H1 (cell line): ENCODE measurements around the gene NHP2. TPM values are rescaled to one million over a fixed set of nuclear protein-coding genes. Genes with fewer than 3 reads are reported as not detected.

ENCODE experiments used
- ATF3 ChIP-seq: IDR thresholded peaks from 2 replicates; pipeline ENCODE4 v1.6.1; 2011; ENCODE audit warnings: low read depth, mild to moderate bottlenecking, low read length; ENCODE audit not compliant: insufficient read depth
- BRCA1 ChIP-seq: IDR thresholded peaks from 2 replicates; pipeline ENCODE4 v1.6.1; 2012; ENCODE audit warnings: low read depth, low read length, improper control_type of control experiment
- EZH2 ChIP-seq: fragments of 200-600 bp; sonication (generic); IDR thresholded peaks from 2 replicates; pipeline ENCODE4 v1.7.1; 2012; ENCODE audit warnings: low read depth, mild to moderate bottlenecking, moderate library complexity, low read length, inconsistent platforms; ENCODE audit not compliant: severe bottlenecking
- KDM4A ChIP-seq: IDR thresholded peaks from one replicate; pipeline ENCODE4 v1.7.1; 2012; ENCODE audit warnings: low read depth, mild to moderate bottlenecking, moderate library complexity, low read length, inconsistent platforms; ENCODE audit not compliant: severe bottlenecking
- POLR2A ChIP-seq, 2 experiments: IDR thresholded peaks; 1 replicate in 1 of 2; 2 replicates in 1 of 2; pipeline ENCODE4 v1.6.1; 2011; ENCODE audit warnings: low read depth in 2 of 2, low read length in 2 of 2, mild to moderate bottlenecking in 2 of 2; ENCODE audit errors: control extremely low read depth in 1 of 2
- RNF2 ChIP-seq: fragments of 200-900, 300-1000 bp; sonication (generic); IDR thresholded peaks from 2 replicates; pipeline ENCODE4 v1.7.1; 2016; ENCODE audit warnings: borderline replicate concordance, low read depth, mild to moderate bottlenecking, antibody characterized with exemption, low read length; ENCODE audit not compliant: poor library complexity, severe bottlenecking; ENCODE audit errors: missing control alignments
- SIN3A ChIP-seq, 2 experiments: IDR thresholded peaks in 1 of 2; conservative IDR thresholded peaks in 1 of 2; 2 replicates each; pipeline ENCODE4 v1.6.1; 2011 to 2012; ENCODE audit warnings: low read length in 2 of 2, improper control_type of control experiment in 1 of 2, low read depth in 1 of 2, mild to moderate bottlenecking in 1 of 2
- SUZ12 ChIP-seq: fragments of 200-600 bp; sonication (generic); IDR thresholded peaks from 2 replicates; pipeline ENCODE4 v1.6.1; 2012; ENCODE audit warnings: mild to moderate bottlenecking, inconsistent platforms, low read length, moderate library complexity, mixed read lengths
- YY1 ChIP-seq: IDR thresholded peaks from 2 replicates; pipeline ENCODE4 v1.6.1; 2011; ENCODE audit warnings: low read depth, mild to moderate bottlenecking, low read length
- polyA plus RNA-seq, 7 experiments: library from polyadenylated mRNA; depleted of rRNA in 3 of 7; stranded (reverse) in 5 of 7; unstranded in 2 of 7; fragments of >200 nt in 5 of 7; fragments of 200-250 nt in 2 of 7; gene quantifications; 1 replicate in 5 of 7; 2 replicates in 1 of 7; 4 replicates in 1 of 7; pipeline versions ENCODE4 v1.2.1 to v1.2.3, GENCODE V29; 2011 to 2013; ENCODE audit warnings: missing spikeins in 2 of 7, mixed read lengths in 2 of 7
- total RNA-seq: library from RNA; stranded (reverse); fragmentation: NEBNext Ultra II Directional; extraction: Animal tissue kit (Norgen Biotek cat#: 25700); gene quantifications from 2 replicates; pipeline ENCODE4 v1.2.1, GENCODE V29; 2021

Gene NHP2
- total and polyA plus RNA-seq, 2 of the 8 experiments (the other 6 are each of a cell fraction or from before 2014, with no cell fraction given), result 241 to 263 TPM

DNA sequence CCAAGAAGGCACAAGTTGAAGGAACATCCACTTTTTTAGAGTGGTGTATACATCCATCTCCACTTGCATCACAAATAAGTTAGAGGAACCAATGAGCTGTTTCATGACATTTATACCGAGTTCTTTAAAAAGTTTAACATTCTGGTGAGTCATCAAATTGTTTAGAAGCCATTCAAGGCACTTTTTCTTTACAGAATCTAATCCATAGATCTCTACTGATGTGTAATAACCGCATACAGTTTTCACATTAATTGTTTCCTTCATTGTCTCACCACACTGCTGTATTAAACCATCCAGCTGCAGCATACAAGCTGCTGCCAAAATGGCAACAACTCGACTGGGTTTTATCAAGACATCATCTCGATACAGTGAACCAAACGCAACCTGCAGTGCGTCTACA lies 32.7 kb upstream of the NHP2 start (continued):
- TF ChIP-seq RNF2, result no peak
- TF ChIP-seq BRCA1, result no peak
- no peak for TF ChIP-seq EZH2
- no peak for TF ChIP-seq KDM4A
- TF ChIP-seq SIN3A (conservative IDR thresholded peaks at IDR 0.05 in 1 of 2, IDR thresholded peaks at IDR 0.05 in 1 of 2; ENCODE audit: low read depth in 1 of 2, low read length in 2 of 2), result no peak
- no peak for TF ChIP-seq ATF3
- TF ChIP-seq POLR2A (IDR thresholded peaks at IDR 0.05; ENCODE audit: control extremely low read depth in 1 of 2, low read depth in 2 of 2, low read length in 2 of 2), result no peak
- TF ChIP-seq YY1, result no peak
- TF ChIP-seq SUZ12, result no peak
